RWPE1 (cell line): Measurements from ENCODE around the gene XPNPEP3.
"Not testable (repeated sequence)": the region's sequence is repeated elsewhere in the genome, so short reads cannot be mapped to it uniquely, and the experiment has no call there.

Experiments used
- CTCF ChIA-PET: fragments of 350-600 bp; sonication (Branson Sonifier 250); formaldehyde crosslinking; extraction: SDS; loops from one replicate; lab custom pipeline; 2021; lab: Yijun Ruan, JAX
- POLR2A ChIA-PET: fragments of 400-600 bp; formaldehyde crosslinking; extraction: SDS; loops from one replicate; lab custom pipeline; 2020; ENCODE audit warnings: antibody characterized with exemption; ENCODE audit not compliant: low non-redundant PET; lab: Yijun Ruan, JAX
- DNase-seq: peaks from one replicate; pipeline ENCODE4 v3.0.0; 2012; ENCODE audit warnings: low spot score
- H3K27ac ChIP-seq: fragments of 450-650 bp; 2 replicates; pipeline ENCODE4 v1.5.1; 2017
- TF ChIP-seq, protein P1 (sequence below): fragments of 450-650 bp; conservative IDR thresholded peaks from 2 replicates; pipeline ENCODE4 v1.5.1; 2017; ENCODE audit warnings: low read depth, mild to moderate bottlenecking

Gene XPNPEP3

DNA sequence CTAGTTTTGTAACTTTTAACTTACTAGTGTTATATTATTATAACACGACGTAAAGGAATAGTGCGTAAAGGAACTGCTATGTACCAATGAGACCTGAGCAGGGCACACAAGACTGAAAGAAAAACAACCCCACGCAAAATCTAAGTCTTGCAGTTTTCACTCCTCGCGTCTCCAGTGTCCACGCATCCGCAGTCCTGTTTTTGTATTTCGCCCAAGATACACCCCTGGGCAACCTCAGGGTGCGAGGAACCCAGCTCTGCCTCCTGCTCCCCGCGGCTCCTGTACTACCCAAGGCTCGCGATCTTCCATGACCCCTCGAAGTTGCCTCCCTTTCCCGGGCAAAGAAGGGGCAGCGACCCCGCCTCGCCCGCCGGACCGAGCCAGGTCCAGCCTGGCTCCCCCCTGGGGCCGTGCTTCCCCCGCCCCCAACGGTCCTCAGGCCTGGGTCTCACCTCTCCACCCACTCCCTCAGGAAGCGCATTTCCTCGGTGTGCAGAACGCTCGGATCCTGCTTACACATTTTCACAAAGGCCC lies 902 bp upstream of the XPNPEP3 start:
- peak overlapping the region; percentile 97 for H3K27ac ChIP-seq
- CTCF ChIA-PET = no interaction called here
- TF ChIP-seq, protein P1, sequence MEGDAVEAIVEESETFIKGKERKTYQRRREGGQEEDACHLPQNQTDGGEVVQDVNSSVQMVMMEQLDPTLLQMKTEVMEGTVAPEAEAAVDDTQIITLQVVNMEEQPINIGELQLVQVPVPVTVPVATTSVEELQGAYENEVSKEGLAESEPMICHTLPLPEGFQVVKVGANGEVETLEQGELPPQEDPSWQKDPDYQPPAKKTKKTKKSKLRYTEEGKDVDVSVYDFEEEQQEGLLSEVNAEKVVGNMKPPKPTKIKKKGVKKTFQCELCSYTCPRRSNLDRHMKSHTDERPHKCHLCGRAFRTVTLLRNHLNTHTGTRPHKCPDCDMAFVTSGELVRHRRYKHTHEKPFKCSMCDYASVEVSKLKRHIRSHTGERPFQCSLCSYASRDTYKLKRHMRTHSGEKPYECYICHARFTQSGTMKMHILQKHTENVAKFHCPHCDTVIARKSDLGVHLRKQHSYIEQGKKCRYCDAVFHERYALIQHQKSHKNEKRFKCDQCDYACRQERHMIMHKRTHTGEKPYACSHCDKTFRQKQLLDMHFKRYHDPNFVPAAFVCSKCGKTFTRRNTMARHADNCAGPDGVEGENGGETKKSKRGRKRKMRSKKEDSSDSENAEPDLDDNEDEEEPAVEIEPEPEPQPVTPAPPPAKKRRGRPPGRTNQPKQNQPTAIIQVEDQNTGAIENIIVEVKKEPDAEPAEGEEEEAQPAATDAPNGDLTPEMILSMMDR = no peak
- POLR2A ChIA-PET = no interaction called here
- DNase-seq = peak; percentile 5

DNA sequence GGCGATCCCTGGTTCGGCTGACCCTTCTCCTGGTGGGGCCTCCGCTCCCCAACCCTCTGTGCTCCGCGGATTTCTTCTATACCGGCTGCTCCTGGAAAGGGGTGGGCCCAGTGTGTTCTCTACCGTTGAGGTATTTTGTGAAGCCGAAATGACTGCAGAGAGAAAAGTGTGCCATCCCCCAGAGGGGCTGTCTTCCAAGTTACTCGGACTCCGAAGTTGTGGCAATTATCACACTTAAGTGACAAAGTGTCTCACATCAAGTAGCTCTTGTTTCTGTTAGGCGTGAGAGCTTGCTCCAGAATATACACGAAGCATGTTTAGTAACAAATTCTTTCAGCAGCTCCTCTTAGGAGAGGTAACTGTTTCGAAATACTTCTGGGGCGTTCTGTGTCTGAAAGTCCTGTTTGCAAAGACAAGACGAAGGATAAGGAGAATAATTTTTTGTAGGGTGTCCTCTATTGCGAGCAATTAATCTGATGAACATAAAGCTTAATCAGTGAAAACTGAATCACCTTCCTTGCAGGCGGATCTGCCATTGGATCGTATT lies 434 bp downstream of the XPNPEP3 start:
- CTCF ChIA-PET = interaction anchor here (0.7 kb wide), 2 partner anchors 9 to 15 kb away, joined by 3 read pairs; no protein-coding TSS in a partner anchor
- TF ChIP-seq, protein P1 = no peak
- no peak for DNase-seq
- POLR2A ChIA-PET = interaction anchor here (0.5 kb wide), 1 partner anchor 37 kb away, joined by 5 read pairs; no protein-coding TSS in a partner anchor
- H3K27ac ChIP-seq = peak overlapping the region; percentile 97

DNA sequence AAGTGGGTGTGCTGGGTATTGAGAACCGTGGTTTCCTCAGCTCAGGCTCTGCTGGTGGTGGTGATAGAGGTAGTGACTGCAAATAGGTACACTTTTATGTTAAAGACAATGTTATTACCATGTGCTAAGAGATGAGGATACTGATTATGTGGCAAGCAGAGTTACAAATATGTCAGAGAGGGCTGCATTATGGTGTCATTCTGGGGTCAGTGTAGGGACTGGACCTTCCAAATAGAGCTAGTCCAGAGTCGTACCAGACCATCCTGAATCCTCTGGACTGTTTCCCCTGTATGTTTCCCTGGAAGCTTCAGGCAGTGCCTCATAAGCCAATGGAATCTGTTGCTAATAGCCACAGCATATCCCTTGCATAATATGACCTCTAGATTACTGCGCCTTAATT lies 5.1 kb downstream of the XPNPEP3 start, which contains the start of gene DNAJB7:
DNAJB7 (minus strand) TSS at position 101 of the 400 bp plus-strand sequence. CDS start 119 bp downstream, outside the sequence.
- H3K27ac ChIP-seq = no peak within 1 kb of the TSS
- ChIA-PET CTCF (no interaction called here), POLR2A (no interaction called here)
- DNase-seq = no peak
- TF ChIP-seq, protein P1 = no peak

GRCh38 chr22:40862537-40862936 lies 5.6 kb downstream of the XPNPEP3 start:
- ChIA-PET POLR2A (no interaction called here), CTCF (no interaction called here)
- TF ChIP-seq, protein P1 = no peak
- DNase-seq = no peak
- H3K27ac ChIP-seq = no peak overlapping the region

GRCh38 chr22:40867109-40867508 lies 10.2 kb downstream of the XPNPEP3 start:
- TF ChIP-seq, protein P1 = no peak
- ChIA-PET CTCF (interaction anchor here (0.7 kb wide), 1 partner anchor 1434 kb away, joined by 3 read pairs; no protein-coding TSS in a partner anchor), POLR2A (no interaction called here)
- no peak overlapping the region for H3K27ac ChIP-seq
- DNase-seq = no peak

DNA sequence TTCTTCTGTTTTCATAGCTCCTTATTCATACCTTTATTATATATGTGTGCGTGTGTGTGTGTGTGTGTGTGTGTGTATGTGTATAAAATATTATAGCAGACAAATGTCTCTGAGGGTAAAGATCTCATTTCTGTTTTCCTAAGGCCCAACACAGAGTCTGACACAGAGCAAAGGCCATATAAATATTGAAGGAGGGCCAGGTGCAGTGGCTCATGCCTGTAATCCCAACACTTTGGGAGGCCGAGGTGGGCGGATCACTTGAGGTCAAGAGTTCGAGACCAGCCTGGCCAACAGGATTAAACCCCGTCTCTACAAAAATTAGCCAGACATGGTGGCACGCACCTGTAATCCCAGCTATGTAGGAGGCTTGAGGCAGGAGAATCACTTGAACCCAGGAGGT lies 11.4 kb downstream of the XPNPEP3 start:
- DNase-seq, POLR2A ChIA-PET, H3K27ac ChIP-seq: not testable (repeated sequence)
- CTCF ChIA-PET = interaction anchor here (0.6 kb wide), 1 partner anchor 90 kb away, joined by 4 read pairs; no protein-coding TSS in a partner anchor

DNA sequence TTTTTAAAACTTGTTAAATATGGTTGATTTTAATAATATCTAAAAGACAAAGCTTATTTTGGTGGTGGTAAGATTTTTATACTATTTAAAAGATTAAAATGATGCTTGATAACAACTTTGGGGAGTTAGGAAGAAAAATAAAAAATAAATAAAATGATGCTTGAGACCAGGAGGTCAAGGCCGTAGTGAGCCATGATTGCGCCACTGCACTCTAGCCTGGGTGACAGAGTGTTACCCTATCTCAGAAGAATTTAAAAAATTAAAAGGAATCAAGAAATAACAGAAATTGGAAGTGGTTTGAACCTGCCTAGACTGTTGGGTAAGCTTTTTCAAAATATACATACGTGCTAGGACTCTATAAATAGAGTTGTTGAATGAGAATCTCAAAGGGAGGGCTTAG lies 17.1 kb downstream of the XPNPEP3 start:
- H3K27ac ChIP-seq = no peak overlapping the region
- no peak for DNase-seq
- ChIA-PET CTCF (no interaction called here), POLR2A (no interaction called here)
- TF ChIP-seq, protein P1 = no peak
